HG03045 (cell line): ENCODE measurements around the gene CCDC192.

Experiments used
- ATAC-seq: cut with Tn5 transposase; IDR thresholded peaks from one replicate; pipeline ENCODE4 v1.9.1; 2021; ENCODE audit warnings: mild to moderate bottlenecking, moderate library complexity; ENCODE audit not compliant: unreplicated experiment

The CCDC192 gene

GRCh38 chr5:127970081-127970480, 266.9 kb downstream of the CCDC192 start:
- ATAC-seq: no peak

- ATAC-seq: no peak
These were observed 267.7 kb downstream of the CCDC192 start for GRCh38 chr5:127970854-127971425.

GRCh38 chr5:127975961-127976360, 272.8 kb downstream of the CCDC192 start:
- ATAC-seq: no peak

- ATAC-seq: no peak
These were observed 273.3 kb downstream of the CCDC192 start for GRCh38 chr5:127976525-127976924.

DNA sequence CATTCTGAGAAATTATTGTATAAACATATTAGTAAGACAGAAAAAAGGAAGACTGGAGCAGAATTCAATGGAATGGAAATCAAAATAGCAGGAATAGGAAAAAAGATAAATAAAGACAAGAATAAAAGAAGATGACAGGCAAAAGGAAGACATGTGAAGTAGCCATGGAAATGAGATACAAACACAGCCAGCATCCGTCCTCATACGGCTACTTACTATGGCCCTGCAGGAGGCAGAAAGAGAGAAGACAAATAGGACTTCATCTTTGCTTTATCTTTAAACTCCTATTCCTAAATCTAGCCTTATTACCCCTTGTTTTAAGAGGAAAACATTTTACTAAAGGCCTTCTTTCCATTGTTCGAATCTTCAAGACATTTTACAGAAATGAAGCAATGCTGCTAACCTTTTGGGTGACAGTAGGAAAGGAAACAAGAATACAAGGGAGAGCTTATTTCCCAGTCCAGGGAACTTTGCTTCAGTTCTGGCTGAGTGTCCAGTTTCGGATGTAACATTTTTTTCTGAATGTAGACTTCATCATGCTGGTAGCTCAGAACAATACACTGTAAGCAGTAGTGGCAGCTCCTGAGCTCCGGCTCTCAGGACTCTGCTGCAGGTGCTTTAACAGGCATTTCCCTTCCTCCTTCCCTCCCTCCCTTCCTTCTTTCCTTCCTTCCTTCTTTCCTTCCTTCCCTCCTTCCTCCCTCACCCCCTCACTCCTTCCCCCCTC, 274.0 kb downstream of the CCDC192 start:
- no peak for ATAC-seq

DNA sequence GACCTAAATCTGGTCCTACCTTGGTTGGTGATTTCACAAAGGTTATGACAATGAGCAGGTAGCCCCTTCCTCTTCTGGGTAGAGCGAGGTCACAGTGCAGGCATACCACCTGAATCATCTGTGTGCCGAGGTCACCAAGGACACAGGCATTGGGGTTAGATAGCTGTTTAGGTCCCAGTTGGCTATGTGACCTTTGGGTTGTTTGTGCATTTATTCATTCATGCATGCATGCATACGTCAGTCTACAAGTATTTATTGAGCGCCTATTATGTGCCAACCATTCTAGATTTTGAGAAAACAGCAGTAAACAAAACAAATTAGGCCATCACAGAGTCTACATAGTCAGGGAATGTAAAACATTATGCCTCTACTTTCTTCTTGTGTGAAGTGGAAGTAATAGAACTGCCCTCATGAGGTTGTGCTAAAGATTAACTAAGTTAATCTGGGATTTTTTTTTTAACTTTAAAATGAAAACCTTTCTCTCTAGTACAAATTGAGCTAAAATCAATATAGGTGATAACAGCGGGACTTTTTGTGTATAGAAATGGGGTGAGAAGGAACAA, 275.6 kb downstream of the CCDC192 start:
- ATAC-seq: no peak

GRCh38 chr5:127979475-127979874, 276.3 kb downstream of the CCDC192 start:
- ATAC-seq: no peak

- ATAC-seq: no peak
These were observed 277.7 kb downstream of the CCDC192 start for GRCh38 chr5:127980843-127981242.

- no peak for ATAC-seq
These were observed 278.3 kb downstream of the CCDC192 start for GRCh38 chr5:127981498-127981897.

- ATAC-seq: no peak
These were observed 282.7 kb downstream of the CCDC192 start for GRCh38 chr5:127985811-127986325.

DNA sequence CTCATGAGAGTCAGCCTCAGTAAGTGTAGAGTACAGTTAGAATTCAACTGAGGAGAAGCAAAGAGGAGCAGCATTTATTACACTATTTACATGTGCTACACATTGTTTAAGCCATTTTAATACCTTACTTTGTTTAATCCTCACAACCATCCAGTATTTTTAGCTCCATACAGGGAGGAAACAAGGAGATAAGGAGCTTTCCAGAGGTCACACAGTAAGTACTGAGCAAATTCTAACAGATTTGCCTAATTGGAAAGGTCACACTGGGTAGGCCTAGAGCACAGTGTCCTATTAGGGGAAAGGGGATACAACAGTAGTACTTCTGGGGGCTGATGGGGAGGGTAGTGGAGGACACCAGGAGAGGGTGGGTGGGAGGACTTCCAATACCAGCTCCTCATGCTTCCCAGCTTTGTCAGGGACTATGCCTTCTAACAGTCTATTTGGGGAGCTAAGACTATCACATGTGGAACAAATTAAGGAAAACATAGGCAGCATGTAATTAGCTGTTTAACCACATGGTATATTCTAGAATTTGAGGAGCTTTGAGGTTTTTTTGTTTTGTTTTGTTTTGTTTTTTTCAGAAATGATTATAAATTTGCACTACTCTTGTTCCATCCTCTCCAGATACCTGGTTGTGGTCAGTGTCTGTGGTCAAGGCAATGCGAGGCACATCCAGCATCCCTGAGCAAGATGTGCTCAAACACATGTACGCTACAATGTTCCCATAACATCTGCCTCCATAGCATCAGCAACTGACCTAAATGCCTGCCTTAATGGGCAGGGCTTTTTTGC, 284.4 kb downstream of the CCDC192 start:
- no peak for ATAC-seq

DNA sequence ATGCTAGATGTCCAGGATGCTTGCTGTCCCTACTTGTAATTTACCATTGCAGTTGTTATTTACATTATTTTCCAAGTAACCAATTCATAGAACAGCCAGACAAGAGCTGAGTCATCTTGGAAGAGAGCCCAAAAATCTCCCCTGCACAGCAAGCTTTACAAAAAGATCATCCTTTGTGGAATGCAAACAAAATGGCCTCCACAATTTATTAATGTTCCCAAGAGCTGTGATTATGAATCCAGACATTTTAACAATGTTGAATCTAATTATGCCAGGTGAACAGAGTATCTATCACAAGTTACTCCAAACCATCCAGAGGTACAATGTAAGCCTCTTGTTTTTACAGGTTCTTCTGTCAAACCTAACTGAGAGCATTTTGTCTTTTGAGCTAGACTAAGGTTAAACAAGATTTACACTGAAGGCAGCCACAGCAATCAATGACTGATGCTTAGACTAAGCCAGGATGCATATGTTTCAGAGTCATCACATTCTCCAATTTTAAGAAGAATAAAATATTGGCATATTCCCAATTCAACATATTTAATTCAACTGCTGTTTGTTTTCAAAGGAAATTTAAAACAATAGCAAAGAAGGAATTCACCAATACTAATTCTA, 285.1 kb downstream of the CCDC192 start:
- no peak for ATAC-seq
